Ectodermal cell (in vitro differentiated cells): ENCODE data around the gene SLC4A11. TPM values are rescaled to one million over a fixed set of nuclear protein-coding genes. Genes with fewer than 3 reads are reported as not detected.

ENCODE experiments used
- H3K27ac ChIP-seq: 2 replicates; pipeline ENCODE4 v1.7.0; 2013; ENCODE audit warnings: mild to moderate bottlenecking, low read depth, low read length; ENCODE audit not compliant: insufficient read depth, poor library complexity, severe bottlenecking
- H3K27me3 ChIP-seq: 2 replicates; pipeline ENCODE4 v1.7.0; 2013; ENCODE audit warnings: mild to moderate bottlenecking, low read length; ENCODE audit not compliant: insufficient read depth, control insufficient read depth, poor library complexity, severe bottlenecking
- H3K36me3 ChIP-seq: one replicate; pipeline ENCODE4 v1.7.0; 2013; ENCODE audit warnings: low read length; ENCODE audit not compliant: control insufficient read depth, insufficient read depth
- H3K4me1 ChIP-seq: one replicate; pipeline ENCODE4 v1.7.0; 2013; ENCODE audit warnings: low read length; ENCODE audit not compliant: control insufficient read depth, insufficient read depth
- H3K4me3 ChIP-seq: 2 replicates; pipeline ENCODE4 v1.7.0; 2013; ENCODE audit warnings: low read depth, low read length, control low read depth; ENCODE audit not compliant: insufficient read depth
- H3K9me3 ChIP-seq: 2 replicates; pipeline ENCODE4 v1.7.0; 2013; ENCODE audit warnings: mild to moderate bottlenecking, low read length, moderate library complexity; ENCODE audit not compliant: control insufficient read depth
- WGBS, 2 experiments: methylation state at CpG; one replicate each; pipeline ENCODE4 v1.1.7; 2013; ENCODE audit warnings: missing lambda C conversion rate in 2 of 2; 5-methylcytosine and 5-hydroxymethylcytosine counted together
- polyA plus RNA-seq, 4 experiments: library from polyadenylated mRNA; stranded (reverse); fragments of 50-300 nt; gene quantifications; one replicate each; pipeline ENCODE4 v1.2.3, GENCODE V29; 2013

SLC4A11 gene
- 5.1 TPM for polyA plus RNA-seq (2013, experiment 1 of 4)
- polyA plus RNA-seq (2013, experiment 2 of 4), result 4.8 TPM
- polyA plus RNA-seq (2013, experiment 3 of 4), result 3.2 TPM
- polyA plus RNA-seq (2013, experiment 4 of 4), result 4.6 TPM

DNA sequence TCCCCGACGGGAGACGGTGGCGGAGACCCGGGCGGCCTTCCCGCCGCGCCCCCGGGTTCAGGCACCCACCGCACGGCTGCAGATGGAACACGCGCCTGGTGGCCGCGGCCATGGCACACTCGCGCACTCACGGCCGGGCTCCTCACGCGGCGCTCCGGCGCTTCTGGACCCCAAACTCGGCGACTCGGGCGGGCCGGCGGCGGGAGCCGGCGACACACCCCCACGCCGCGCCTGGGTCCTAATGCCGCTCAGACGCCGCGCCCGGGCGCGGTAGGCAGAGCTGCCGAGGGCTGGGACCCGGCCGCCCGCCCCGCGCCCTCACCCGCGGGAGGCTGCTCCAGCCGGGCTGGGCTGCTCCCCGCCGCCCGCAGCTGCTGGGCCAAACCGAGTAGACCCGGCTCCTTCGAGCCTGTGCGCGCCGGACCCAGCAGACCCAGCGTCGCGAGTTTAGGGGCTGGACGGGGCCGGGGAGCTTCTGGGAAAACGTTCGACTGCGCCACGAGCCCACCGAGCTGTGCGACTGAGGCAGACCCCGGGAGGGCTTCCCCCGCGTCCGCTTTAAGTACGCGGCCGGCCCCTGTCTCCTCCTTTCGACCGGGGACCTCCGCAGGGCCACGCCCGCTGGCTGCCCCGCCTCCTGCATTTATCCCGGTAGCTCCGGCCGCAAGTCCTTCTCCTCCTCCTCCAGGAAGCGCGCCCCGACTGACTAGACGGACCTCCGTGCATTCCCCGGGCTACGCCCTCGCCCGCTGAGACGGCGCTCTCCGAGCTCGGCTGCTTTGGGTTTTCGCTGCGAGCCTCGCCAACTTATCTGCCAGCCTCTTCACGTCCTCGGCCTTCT is at the start of gene SLC4A11:
SLC4A11 (minus strand) TSS at position 165 of the 841 bp plus-strand sequence; CDS start at position 112, 53 bp downstream.
- H3K4me3 ChIP-seq, result peak within 1 kb of the TSS; percentile 56
- peaks cover 11% of the 10 kb centered on the region for H3K4me1 ChIP-seq
- no peaks in the 10 kb centered on the region for H3K36me3 ChIP-seq
- no peaks in the 10 kb centered on the region for H3K9me3 ChIP-seq
- H3K27me3 ChIP-seq, result peaks cover 75% of the 10 kb centered on the region
- 0% methylated on average over 107 of the region's 107 CpGs for WGBS, 2 experiments
- H3K27ac ChIP-seq, result no peak within 1 kb of the TSS

DNA sequence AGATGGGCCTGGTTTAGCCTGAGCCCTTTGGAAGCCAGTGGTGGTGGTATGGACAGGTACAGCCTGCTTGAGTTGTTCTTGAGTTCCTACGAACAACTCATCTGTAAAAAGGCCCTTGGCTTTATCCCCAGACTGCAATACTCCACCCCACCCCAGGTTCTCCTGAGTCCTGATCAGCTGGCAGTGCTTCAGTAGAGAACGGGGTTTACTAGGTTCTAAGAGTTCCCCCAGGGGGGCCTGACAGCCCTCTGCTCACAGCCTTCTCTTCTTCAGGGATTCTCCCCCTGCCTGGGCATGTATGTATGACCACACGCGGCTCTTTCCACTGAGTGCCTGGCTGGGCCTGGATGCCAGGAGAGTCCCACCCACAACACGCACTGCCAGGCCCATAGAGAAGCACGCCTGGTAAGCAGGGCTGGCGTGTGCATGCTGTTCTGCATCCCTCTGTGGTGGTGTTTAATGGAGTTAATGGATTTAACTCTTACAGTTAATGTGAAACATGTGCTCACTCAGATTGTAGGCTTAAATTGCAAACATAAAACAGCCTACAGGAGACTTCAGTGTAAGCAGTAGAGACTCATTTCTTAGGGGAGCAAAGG is 44.3 kb upstream of the SLC4A11 start:
- Histone ChIP-seq H3K27me3 (no peaks in the 10 kb centered on the region), H3K4me3 (no peak overlapping the region), H3K9me3 (no peaks in the 10 kb centered on the region), H3K27ac (no peak overlapping the region), H3K4me1 (peaks cover 7% of the 10 kb centered on the region), H3K36me3 (peaks cover 10% of the 10 kb centered on the region)
- WGBS, 2 experiments, result 91 to 94% methylated on average over 7 of the region's 7 CpGs

DNA sequence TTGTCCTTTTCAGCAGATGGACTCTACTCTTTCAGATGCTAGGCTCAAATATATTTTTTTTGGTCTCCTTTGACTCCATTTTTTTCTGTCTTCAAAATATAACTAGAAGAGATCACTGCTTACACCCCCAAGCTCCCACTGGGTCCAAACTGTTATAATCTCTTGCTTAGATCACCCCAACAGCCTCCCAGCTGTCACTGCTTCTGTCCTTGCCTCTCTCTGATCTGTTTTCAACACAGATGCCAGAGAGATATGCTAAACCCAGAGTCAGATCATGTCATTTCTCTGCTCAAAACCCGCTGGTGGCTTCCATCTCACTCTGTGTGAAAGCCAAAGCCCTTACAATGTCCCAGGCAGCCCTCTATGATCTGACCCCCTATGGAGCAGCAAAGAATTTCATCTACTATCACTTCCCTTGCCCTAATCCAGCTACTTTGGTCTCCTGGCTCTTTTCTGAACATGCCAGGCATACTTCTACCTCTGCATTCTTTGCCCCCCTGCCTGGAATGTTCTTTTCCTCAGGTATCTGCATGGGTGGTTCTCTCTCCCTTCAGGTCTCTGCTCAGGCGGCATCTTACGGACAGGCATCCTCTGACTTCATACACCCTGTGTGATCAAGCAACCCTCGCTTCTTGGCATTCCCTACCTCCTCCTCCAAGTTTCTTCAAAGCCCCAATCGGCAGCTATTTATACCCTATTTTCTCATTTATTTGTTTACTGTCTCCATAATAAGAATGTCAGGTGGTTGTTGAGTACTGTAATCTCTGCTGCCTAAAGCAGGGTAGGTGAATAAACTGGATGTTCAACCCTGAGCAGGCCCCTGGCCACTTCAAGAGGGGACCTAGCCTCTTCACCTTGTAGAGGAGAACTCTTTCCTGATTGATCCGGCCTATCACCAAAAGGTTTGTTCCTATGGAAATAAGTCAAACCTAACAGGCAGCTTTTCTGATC is 43.6 kb upstream of the SLC4A11 start:
- no peaks in the 10 kb centered on the region for H3K9me3 ChIP-seq
- 87 to 91% methylated on average over 5 of the region's 6 CpGs for WGBS, 2 experiments
- H3K27me3 ChIP-seq, result no peaks in the 10 kb centered on the region
- peaks cover 10% of the 10 kb centered on the region for H3K36me3 ChIP-seq
- H3K27ac ChIP-seq, result no peak overlapping the region
- no peak overlapping the region for H3K4me3 ChIP-seq
- H3K4me1 ChIP-seq, result peaks cover 7% of the 10 kb centered on the region

DNA sequence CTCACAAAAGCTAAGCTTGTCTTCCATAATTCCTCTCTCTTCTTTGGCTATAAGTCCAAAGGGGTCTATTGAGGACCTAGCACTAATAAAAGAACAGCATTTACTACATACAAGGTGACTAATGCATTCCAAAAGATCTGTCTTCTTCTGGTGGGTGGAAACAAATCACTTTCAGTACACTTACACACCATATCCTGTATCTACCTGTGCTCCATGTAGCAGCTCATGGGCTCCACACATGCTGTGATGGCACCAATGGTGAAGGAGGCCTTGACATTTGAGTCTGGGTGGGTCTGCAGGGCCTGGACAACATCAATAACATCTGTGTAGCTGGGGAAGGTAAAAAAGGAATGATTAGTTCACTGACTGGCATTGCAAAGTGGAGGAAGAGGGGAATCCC is 42.4 kb upstream of the SLC4A11 start:
- Histone ChIP-seq H3K4me3 (no peak overlapping the region), H3K9me3 (no peaks in the 10 kb centered on the region), H3K36me3 (peaks cover 10% of the 10 kb centered on the region), H3K27ac (no peak overlapping the region), H3K27me3 (no peaks in the 10 kb centered on the region), H3K4me1 (peaks cover 7% of the 10 kb centered on the region)

DNA sequence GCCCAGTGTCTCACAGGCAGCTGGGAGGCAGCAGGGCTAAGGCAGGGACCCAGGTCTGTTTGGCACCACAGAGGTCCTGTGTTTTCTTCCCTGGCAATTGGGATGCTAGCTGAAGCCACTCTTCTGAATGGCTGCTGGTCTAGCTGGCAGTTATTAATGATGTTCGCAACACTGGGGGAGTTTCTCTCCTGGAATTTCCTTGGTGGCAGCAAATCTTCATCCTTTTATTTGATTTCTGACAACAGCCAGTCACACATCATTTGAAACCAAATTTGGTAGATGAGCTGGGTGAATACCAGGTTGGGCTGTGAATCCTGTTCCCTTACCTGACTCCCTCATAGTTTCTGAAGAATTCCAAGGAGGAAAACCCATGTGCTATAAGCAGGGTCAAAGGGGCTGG is 40.8 kb upstream of the SLC4A11 start:
- peaks cover 10% of the 10 kb centered on the region for H3K36me3 ChIP-seq

DNA sequence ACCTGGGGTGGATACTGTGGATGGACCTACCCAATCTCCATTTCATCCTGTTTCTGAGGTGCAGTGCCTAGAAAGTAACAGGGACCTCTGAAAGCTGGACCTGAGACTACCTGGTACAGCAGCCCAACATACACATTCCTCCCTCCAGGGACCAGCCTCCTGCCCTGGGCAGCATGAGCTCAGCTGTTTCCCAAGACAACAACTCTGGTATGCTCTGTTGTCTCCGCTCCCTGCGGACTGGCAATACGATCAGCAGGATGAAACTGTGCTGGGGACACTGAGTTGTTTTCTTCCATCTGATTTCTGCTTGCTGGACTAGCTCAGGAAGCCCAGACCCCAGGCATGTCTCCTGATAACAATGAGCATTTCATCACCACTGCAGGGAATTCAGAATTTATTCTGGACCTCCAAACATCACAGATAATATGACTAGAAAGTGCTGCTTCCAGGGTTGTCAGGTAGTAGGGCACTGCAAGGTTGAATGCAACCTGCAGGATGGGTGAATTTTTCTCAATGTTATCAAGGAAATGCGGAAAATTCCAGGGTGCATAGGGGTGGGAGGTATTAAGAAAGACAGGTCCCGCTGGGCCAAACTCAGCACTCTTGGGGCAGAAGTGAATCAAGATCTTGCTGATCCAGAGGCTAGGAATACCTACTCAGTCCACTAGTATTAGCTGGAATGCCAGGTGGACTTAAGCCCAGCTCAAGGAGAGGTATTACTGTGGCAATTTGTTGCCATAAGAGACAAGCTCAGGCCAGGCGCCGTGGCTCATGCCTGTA is 38.9 kb upstream of the SLC4A11 start:
- H3K27ac ChIP-seq, result no peak overlapping the region
- H3K9me3 ChIP-seq, result no peaks in the 10 kb centered on the region
- no peaks in the 10 kb centered on the region for H3K27me3 ChIP-seq
- H3K4me1 ChIP-seq, result peaks cover 7% of the 10 kb centered on the region
- 83 to 88% methylated on average over 7 of the region's 7 CpGs for WGBS, 2 experiments
- H3K36me3 ChIP-seq, result peaks cover 10% of the 10 kb centered on the region
- H3K4me3 ChIP-seq, result no peak overlapping the region

More for the DNA sequence above, 40.8 kb upstream of the SLC4A11 start:
- Histone ChIP-seq H3K9me3 (no peaks in the 10 kb centered on the region), H3K27me3 (no peaks in the 10 kb centered on the region), H3K4me3 (no peak overlapping the region), H3K27ac (no peak overlapping the region), H3K4me1 (peaks cover 7% of the 10 kb centered on the region)
- 91 to 100% methylated on average over 1 of the region's 1 CpG for WGBS, 2 experiments

DNA sequence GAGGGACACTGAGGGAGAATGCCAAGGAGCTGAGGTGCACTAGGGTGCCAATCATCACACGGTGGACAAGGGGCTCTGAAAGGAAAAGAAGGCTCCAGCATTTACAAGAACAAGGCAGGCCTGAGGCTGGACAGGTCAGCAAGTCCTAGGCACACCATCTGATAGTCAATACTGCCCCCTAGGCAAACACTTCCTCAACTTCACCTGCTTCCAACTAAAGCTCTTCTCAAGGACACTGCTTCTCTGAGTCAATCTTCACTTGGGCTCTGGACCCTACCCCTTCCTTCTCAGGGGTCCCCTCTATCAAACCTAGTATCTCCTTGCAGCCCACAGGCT is 37.7 kb upstream of the SLC4A11 start:
- WGBS, 2 experiments, result 73 to 90% methylated on average over 1 of the region's 1 CpG
- no peaks in the 10 kb centered on the region for H3K27me3 ChIP-seq
- H3K27ac ChIP-seq, result no peak overlapping the region
- no peaks in the 10 kb centered on the region for H3K4me1 ChIP-seq
- no peak overlapping the region for H3K4me3 ChIP-seq
- no peaks in the 10 kb centered on the region for H3K9me3 ChIP-seq
- H3K36me3 ChIP-seq, result peaks cover 10% of the 10 kb centered on the region

DNA sequence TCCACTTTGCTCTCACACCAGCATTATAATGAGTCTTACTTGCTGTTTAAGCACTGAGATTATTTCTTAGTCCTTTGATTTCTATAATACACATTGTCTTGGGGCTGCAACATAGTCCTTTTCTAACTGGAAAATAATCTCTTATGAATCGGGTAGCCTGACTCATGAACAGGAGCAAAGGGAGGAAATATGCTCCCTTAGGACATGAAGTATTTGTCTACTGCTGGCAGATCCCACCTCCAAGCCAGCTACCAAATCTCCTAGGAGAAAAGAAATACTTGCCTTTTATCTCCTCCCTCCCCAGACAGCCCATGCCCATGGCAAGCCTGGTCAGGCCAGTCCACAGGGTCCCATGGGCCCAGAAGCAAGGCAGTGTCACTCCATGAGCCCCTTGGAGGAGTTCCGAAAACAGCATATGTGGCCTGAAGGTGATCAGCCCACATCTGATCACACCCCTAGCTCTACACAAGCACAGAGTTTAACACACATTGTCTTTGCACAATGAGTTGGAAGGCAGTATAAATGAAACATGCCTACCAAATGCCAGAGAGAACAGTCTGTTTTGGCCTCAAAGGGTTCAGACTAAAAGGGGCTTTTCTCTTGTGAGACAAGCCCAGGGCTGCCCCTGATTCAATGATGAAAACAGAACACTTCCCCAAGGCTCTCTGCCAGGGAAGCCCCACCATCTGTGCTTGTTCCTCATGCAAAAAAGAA is 37.1 kb upstream of the SLC4A11 start:
- Histone ChIP-seq H3K4me1 (no peaks in the 10 kb centered on the region), H3K27ac (no peak overlapping the region), H3K27me3 (no peaks in the 10 kb centered on the region), H3K9me3 (no peaks in the 10 kb centered on the region), H3K4me3 (no peak overlapping the region), H3K36me3 (peaks cover 10% of the 10 kb centered on the region)
- 96% methylated on average over 2 of the region's 2 CpGs for WGBS, 2 experiments
